ENCODE data around the gene SSC4D. TPM values are rescaled to one million over a fixed set of nuclear protein-coding genes. Genes with fewer than 3 reads are reported as not detected.

The SSC4D gene
- total and polyA plus RNA-seq, 5 experiments from 2014 or later, result 0.62 to 0.85 TPM; not detected in 3

DNA sequence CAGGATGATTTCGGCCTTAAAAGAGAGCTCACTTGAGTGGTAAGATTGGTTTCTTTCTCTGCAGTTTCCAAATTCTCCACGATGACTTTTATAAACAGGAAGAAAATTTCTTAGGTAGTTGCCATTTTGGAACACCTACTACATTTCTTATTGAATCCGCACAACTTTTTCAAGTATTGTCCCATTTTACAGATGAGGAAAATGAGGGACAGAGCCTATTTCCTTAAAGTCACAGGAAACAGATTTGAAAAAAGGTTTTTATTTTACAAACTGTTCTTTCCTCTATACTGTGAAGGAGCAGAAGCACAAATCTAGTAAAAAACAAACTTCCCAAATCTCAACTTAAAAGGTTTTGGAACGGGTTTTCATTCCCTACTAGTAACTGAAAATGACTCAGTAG lies 53.4 kb downstream of the SSC4D start:
- POLR2A ChIA-PET, result interaction anchor here (2.2 kb wide), 1 partner anchor 38 kb away, joined by 7 read pairs; no protein-coding TSS in a partner anchor
- no peaks in the 10 kb centered on the region for H3K9me3 Mint-ChIP-seq
- H3K27ac Mint-ChIP-seq, result peak overlapping the region in 1 of 10 donors; percentile 2
- DNase-seq, result no peak
- peaks cover 0 to 27% (median 16%) of the 10 kb centered on the region in 3 donors for H3K36me3 Mint-ChIP-seq
- H3K4me3 Mint-ChIP-seq, result peak overlapping the region in 9 of 10 donors; percentile 1 to 64 (median 21)
- peaks cover 20 to 65% (median 58%) of the 10 kb centered on the region in 4 donors for H3K4me1 Mint-ChIP-seq
- ATAC-seq, result no peak
- H3K27me3 Mint-ChIP-seq, result no peaks in the 10 kb centered on the region

DNA sequence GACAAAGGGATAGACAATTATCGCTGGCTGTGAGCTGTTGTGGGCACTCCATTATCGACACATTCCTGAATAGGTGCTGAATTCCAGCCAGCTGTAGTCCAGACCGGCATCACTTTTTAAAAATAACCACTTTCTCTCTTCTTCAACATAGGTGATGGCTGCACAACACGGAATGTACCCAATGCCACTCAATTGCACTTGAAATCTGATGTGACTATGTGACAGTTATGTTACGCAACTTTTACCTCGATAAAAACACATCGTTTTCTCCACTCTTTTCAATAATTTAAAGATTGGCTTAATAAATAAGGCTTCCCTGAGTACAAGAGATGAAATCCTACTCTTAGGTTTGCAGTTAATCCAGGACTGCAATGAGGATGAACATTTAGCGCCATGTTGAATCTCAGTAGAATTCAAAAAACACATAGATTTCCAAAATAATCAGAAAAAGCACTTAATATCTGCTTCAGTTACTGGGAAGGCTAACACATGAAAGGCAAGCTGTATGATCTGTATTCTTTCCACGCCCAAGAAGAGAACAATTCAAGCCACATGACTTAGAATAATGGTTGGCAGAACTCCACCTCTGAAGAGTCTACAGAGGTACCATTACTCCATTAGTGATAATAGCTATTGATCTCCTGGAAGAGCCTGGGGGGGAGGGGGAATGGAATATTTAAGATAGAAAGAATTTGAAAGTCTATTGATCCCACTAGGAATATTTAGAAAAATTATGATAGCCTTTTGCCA lies 54.3 kb downstream of the SSC4D start:
- POLR2A ChIA-PET, result interaction anchor here (1.0 kb wide), 1 partner anchor 37 kb away, joined by 4 read pairs; no protein-coding TSS in a partner anchor
- Mint-ChIP-seq H3K9me3 (no peaks in the 10 kb centered on the region), H3K36me3 (peaks cover 0 to 34% (median 16%) of the 10 kb centered on the region in 3 donors), H3K27ac (peak overlapping the region in 3 of 10 donors; percentile 2 to 27 (median 10)), H3K4me3 (peak overlapping the region in 4 of 10 donors; percentile 6 to 27 (median 16)), H3K4me1 (peaks cover 21 to 71% (median 64%) of the 10 kb centered on the region in 4 donors), H3K27me3 (no peaks in the 10 kb centered on the region)
- no peak for ATAC-seq
- no peak for DNase-seq

DNA sequence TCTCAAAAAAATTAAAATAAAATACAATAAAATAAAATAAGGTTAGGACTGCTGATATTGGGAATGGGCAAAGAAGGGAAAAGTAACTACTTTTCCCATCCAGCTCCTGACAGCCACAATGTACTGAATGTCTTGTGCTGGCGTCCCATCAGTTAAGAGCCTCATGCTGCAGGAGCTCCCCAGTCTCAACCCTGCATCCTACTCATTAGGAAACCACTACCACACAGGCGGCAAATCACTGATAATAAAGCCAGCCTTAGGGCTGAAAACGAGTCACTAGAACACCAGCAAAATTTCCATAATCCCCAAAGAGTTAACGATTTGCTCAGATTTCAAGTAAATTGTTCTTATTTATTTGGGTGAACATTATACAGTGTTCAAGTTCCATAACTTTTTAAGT lies 55.0 kb downstream of the SSC4D start:
- no peaks in the 10 kb centered on the region for H3K27me3 Mint-ChIP-seq
- H3K4me1 Mint-ChIP-seq, result peaks cover 23 to 73% (median 64%) of the 10 kb centered on the region in 4 donors
- no peak overlapping the region for H3K27ac Mint-ChIP-seq
- H3K9me3 Mint-ChIP-seq, result no peaks in the 10 kb centered on the region
- POLR2A ChIA-PET, result no interaction called here
- H3K36me3 Mint-ChIP-seq, result peaks cover 0 to 40% (median 16%) of the 10 kb centered on the region in 3 donors
- ATAC-seq (no peak), DNase-seq (no peak)
- H3K4me3 Mint-ChIP-seq, result no peak overlapping the region

DNA sequence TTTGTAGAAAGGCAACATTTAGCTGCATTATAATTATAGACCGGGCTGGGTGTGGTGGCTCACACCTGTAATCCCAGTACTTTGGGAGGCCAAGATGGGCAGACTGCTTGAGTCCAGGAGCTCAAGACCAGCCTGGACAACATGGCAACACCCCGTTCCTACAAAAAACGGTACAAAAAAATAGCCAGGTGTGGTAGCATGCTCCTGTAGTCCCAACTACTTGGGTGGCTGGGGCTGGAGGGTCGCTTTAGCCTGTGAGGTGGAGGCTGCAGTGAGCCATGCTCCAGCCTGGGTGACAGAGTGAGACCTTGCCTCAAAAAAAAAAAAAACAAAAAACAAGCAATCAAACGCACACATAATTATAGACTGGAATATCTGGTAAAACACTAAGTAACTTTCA lies 55.8 kb downstream of the SSC4D start:
- DNase-seq (no peak), ATAC-seq (no peak)
- H3K4me1 Mint-ChIP-seq, result peaks cover 25 to 75% (median 63%) of the 10 kb centered on the region in 4 donors
- no peaks in the 10 kb centered on the region for H3K27me3 Mint-ChIP-seq
- H3K9me3 Mint-ChIP-seq, result no peaks in the 10 kb centered on the region
- no peak overlapping the region for H3K27ac Mint-ChIP-seq
- peaks cover 0 to 48% (median 16%) of the 10 kb centered on the region in 3 donors for H3K36me3 Mint-ChIP-seq
- no peak overlapping the region for H3K4me3 Mint-ChIP-seq
- POLR2A ChIA-PET, result interaction anchor here (0.6 kb wide), 1 partner anchor 13 kb away, joined by 3 read pairs; no protein-coding TSS in a partner anchor

DNA sequence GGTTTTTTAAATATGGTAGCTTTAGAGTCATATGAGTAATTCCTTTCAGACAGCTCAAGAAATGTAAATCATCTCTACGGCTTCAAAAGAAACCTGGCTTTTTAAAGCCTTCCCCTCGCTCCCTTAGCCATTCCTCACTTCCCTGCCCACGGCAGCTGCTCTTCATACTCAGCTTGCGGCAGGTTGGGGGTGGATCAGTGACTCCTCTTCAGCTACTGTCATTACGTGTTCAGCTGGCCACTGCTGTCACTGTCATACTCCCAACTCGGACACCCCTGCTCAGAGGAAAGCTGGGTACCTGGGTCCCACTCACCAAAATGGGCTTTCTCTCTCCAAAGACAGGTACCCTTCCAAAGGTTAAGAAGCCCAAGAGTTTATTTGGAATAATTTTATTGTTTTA lies 57.3 kb downstream of the SSC4D start:
- DNase-seq, result no peak
- H3K4me3 Mint-ChIP-seq, result no peak overlapping the region
- H3K27ac Mint-ChIP-seq, result peak overlapping the region in 2 of 10 donors; percentile 11 to 73
- ATAC-seq, result no peak
- POLR2A ChIA-PET, result no interaction called here
- peaks cover 23 to 76% (median 65%) of the 10 kb centered on the region in 4 donors for H3K4me1 Mint-ChIP-seq
- H3K36me3 Mint-ChIP-seq, result peaks cover 0 to 58% (median 19%) of the 10 kb centered on the region in 3 donors
- H3K27me3 Mint-ChIP-seq, result no peaks in the 10 kb centered on the region
- no peaks in the 10 kb centered on the region for H3K9me3 Mint-ChIP-seq

- no peaks in the 10 kb centered on the region for H3K27me3 Mint-ChIP-seq
- peaks cover 31 to 78% (median 66%) of the 10 kb centered on the region in 4 donors for H3K4me1 Mint-ChIP-seq
- peak overlapping the region in 7 of 10 donors; percentile 20 to 57 (median 39) for H3K27ac Mint-ChIP-seq
- ATAC-seq (no peak), DNase-seq (no peak)
- H3K36me3 Mint-ChIP-seq, result peaks cover 4 to 66% (median 19%) of the 10 kb centered on the region in 3 donors
- H3K9me3 Mint-ChIP-seq, result no peaks in the 10 kb centered on the region
- peak overlapping the region in 3 of 10 donors; percentile 3 to 58 (median 14) for H3K4me3 Mint-ChIP-seq
- POLR2A ChIA-PET, result no interaction called here
Measured at GRCh38 chr7:76351372-76351771, 58.1 kb downstream of the SSC4D start.

DNA sequence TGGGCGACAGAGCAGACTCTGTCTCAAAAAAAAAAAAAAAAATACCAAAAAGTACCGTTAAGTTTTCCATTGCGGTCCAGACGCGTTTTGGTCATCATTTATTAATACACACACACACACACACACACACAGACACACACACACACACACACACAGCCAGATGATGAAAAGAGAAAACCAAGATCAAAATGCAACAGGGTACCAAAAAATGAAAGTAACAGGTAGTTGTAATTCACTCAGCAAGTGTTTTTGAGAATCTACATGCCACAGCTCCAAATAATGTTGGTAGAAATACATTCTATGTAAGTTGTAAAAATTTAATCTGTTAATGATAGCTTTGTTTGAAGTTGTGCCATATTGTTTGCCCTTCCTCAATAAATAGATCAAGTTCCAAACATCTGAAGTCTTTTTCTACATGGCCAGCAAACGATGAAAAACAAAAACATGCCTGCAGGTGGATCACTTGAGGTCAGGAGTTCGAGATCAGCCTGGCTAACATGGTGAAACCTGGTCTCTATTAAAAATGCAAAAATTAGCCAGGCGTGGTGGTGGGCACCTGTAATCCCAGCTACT lies 60.1 kb downstream of the SSC4D start:
- no peaks in the 10 kb centered on the region for H3K9me3 Mint-ChIP-seq
- DNase-seq (no peak), ATAC-seq (no peak)
- peaks cover 4 to 65% (median 9%) of the 10 kb centered on the region in 3 donors for H3K36me3 Mint-ChIP-seq
- peaks cover 32 to 74% (median 62%) of the 10 kb centered on the region in 4 donors for H3K4me1 Mint-ChIP-seq
- H3K4me3 Mint-ChIP-seq, result no peak overlapping the region
- POLR2A ChIA-PET, result interaction anchor here (1.0 kb wide), 1 partner anchor 9 kb away, joined by 6 read pairs; the partner anchor contains the start of gene YWHAG
- peak overlapping the region in 2 of 10 donors; percentile 33 to 41 for H3K27ac Mint-ChIP-seq
- no peaks in the 10 kb centered on the region for H3K27me3 Mint-ChIP-seq

GRCh38 chr7:76347710-76348109 lies 61.8 kb downstream of the SSC4D start:
- H3K9me3 Mint-ChIP-seq, result no peaks in the 10 kb centered on the region
- no peaks in the 10 kb centered on the region for H3K27me3 Mint-ChIP-seq
- ATAC-seq, result no peak
- peak overlapping the region in 6 of 10 donors; percentile 3 to 84 (median 51) for H3K27ac Mint-ChIP-seq
- peak overlapping the region in 4 of 10 donors; percentile 2 to 46 (median 21) for H3K4me3 Mint-ChIP-seq
- no peak for DNase-seq
- POLR2A ChIA-PET, result interaction anchor here (0.5 kb wide), 1 partner anchor 202 kb away, joined by 3 read pairs; no protein-coding TSS in a partner anchor
- peaks cover 36 to 79% (median 67%) of the 10 kb centered on the region in 4 donors for H3K4me1 Mint-ChIP-seq
- peaks cover 4 to 76% (median 14%) of the 10 kb centered on the region in 3 donors for H3K36me3 Mint-ChIP-seq

DNA sequence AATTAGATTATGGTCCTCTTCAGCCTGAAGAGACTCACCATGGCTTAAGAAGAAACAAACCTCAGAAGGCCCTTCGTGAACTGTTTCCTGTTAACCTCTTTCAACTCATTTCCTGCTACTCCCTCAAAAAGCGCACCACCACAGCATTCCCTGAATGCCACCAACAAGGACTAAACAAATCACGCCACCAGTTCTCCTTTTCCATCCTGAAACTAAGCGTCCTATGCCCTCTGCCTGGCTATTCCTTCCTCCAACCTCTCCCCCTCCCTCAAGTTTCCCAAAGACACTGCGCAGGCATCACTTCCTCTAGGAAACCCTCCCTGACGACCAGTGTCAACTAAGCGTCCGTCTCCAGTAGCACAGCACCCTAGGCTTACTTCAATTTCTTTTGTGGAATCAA lies 62.7 kb downstream of the SSC4D start:
- H3K4me1 Mint-ChIP-seq, result peaks cover 43 to 80% (median 67%) of the 10 kb centered on the region in 4 donors
- DNase-seq (no peak), ATAC-seq (peak in 1 of 2 donors; percentile 33)
- H3K4me3 Mint-ChIP-seq, result peak overlapping the region; percentile 24 to 88 (median 47)
- no peaks in the 10 kb centered on the region for H3K27me3 Mint-ChIP-seq
- peaks cover 4 to 83% (median 14%) of the 10 kb centered on the region in 3 donors for H3K36me3 Mint-ChIP-seq
- H3K27ac Mint-ChIP-seq, result peak overlapping the region in 9 of 10 donors; percentile 21 to 89 (median 79)
- H3K9me3 Mint-ChIP-seq, result no peaks in the 10 kb centered on the region
- POLR2A ChIA-PET, result no interaction called here

- ATAC-seq, result no peak
- Mint-ChIP-seq H3K36me3 (peaks cover 4 to 85% (median 14%) of the 10 kb centered on the region in 3 donors), H3K4me3 (peak overlapping the region in 4 of 10 donors; percentile 39 to 88 (median 47)), H3K9me3 (no peaks in the 10 kb centered on the region), H3K4me1 (peaks cover 38 to 79% (median 64%) of the 10 kb centered on the region in 4 donors), H3K27ac (peak overlapping the region in 7 of 10 donors; percentile 19 to 84 (median 75)), H3K27me3 (no peaks in the 10 kb centered on the region)
- POLR2A ChIA-PET, result no interaction called here
- DNase-seq, result no peak
Measured at GRCh38 chr7:76346097-76346496, 63.4 kb downstream of the SSC4D start.

- DNase-seq (no peak), ATAC-seq (no peak)
- no peaks in the 10 kb centered on the region for H3K9me3 Mint-ChIP-seq
- H3K27ac Mint-ChIP-seq, result no peak overlapping the region
- H3K36me3 Mint-ChIP-seq, result peaks cover 4 to 79% (median 18%) of the 10 kb centered on the region in 3 donors
- H3K27me3 Mint-ChIP-seq, result no peaks in the 10 kb centered on the region
- H3K4me3 Mint-ChIP-seq, result no peak overlapping the region
- H3K4me1 Mint-ChIP-seq, result peaks cover 39 to 80% (median 70%) of the 10 kb centered on the region in 4 donors
- POLR2A ChIA-PET, result no interaction called here
Measured at GRCh38 chr7:76343931-76344321, 65.6 kb downstream of the SSC4D start.

DNA sequence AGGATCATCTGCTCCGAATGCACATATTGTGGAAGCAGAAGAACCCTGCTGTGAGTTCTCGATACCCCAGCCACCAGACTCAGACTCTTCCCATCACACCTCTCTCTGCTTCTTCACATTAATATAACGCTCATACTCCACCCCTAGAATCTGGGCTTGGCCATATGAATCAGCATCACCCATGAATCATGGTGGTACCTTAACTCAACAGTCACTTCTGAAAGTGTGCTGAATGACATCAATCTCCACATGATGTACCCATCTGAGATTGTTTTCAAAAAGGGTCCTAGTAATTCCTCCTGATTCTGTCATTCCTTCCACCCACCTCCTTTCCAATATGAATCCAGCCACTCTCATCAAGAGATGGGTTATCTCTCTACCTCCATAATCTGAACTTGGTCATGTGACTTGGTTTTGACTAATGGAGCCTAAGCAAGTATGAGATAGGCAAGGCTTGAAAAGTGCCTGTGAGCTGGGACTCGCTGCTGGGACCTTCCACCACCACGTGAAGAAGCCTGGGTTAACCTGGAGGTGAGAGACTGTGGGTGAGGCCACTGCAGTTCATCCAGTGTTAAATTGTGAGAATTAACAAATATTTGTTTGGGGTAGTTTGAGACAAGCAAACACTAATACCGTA lies 66.1 kb downstream of the SSC4D start:
- Mint-ChIP-seq H3K4me1 (peaks cover 41 to 83% (median 73%) of the 10 kb centered on the region in 4 donors), H3K4me3 (peak overlapping the region in 1 of 10 donors; percentile 48), H3K36me3 (peaks cover 4 to 76% (median 19%) of the 10 kb centered on the region in 3 donors), H3K9me3 (no peaks in the 10 kb centered on the region), H3K27me3 (no peaks in the 10 kb centered on the region), H3K27ac (no peak overlapping the region)
- POLR2A ChIA-PET, result no interaction called here
- no peak for ATAC-seq
- no peak for DNase-seq

Measured in naive thymus-derived CD8-positive, alpha-beta T cell (primary cell).